HEK293T (cell line): ENCODE data around the gene GARNL3.

ENCODE experiments used
- CTCF ChIA-PET: fragments of 350-600 bp; formaldehyde crosslinking; extraction: SDS; loops from one replicate; lab custom pipeline; 2021; ENCODE audit warnings: antibody characterized with exemption, inconsistent platforms; lab: Yijun Ruan, JAX
- POLR2A ChIA-PET: fragments of 350-600 bp; formaldehyde crosslinking; extraction: SDS; loops from one replicate; lab custom pipeline; 2020; ENCODE audit warnings: antibody characterized with exemption, inconsistent platforms; lab: Yijun Ruan, JAX
- DNase-seq: peaks from one replicate; pipeline ENCODE4 v3.0.0; 2012; ENCODE audit warnings: mixed read lengths; ENCODE audit errors: extremely low spot score
- ARNT ChIP-seq: fragments of 450-650 bp; IDR thresholded peaks from 2 replicates; pipeline ENCODE4 v1.6.1; 2017; ENCODE audit warnings: mild to moderate bottlenecking
- BHLHE40 ChIP-seq: fragments of 450-650 bp; IDR thresholded peaks from 2 replicates; pipeline ENCODE4 v1.6.1; 2016; ENCODE audit warnings: mild to moderate bottlenecking, moderate library complexity, borderline replicate concordance
- CTBP1 ChIP-seq: fragments of 450-650 bp; IDR thresholded peaks from 2 replicates; pipeline ENCODE4 v1.6.1; 2016; ENCODE audit warnings: borderline replicate concordance
- ELF4 ChIP-seq: fragments of 450-650 bp; IDR thresholded peaks from 2 replicates; pipeline ENCODE4 v1.6.1; 2017; ENCODE audit warnings: antibody characterized with exemption
- FOXA1 ChIP-seq: fragments of 450-650 bp; IDR thresholded peaks from 2 replicates; pipeline ENCODE4 v1.6.1; 2016; ENCODE audit warnings: mild to moderate bottlenecking
- FOXK2 ChIP-seq: fragments of 450-650 bp; IDR thresholded peaks from 2 replicates; pipeline ENCODE4 v1.6.1; 2016; ENCODE audit warnings: mild to moderate bottlenecking
- FOXM1 ChIP-seq: fragments of 450-650 bp; IDR thresholded peaks from 2 replicates; pipeline ENCODE4 v1.6.1; 2017; ENCODE audit warnings: mild to moderate bottlenecking, borderline replicate concordance
- HDGF ChIP-seq: fragments of 450-650 bp; IDR thresholded peaks from 2 replicates; pipeline ENCODE4 v1.6.1; 2017; ENCODE audit warnings: antibody characterized with exemption, borderline replicate concordance
- L3MBTL2 ChIP-seq: fragments of 450-650 bp; conservative IDR thresholded peaks from 2 replicates; pipeline ENCODE4 v1.6.1; 2016; ENCODE audit warnings: mild to moderate bottlenecking
- LEF1 ChIP-seq: fragments of 450-650 bp; IDR thresholded peaks from 2 replicates; pipeline ENCODE4 v1.6.1; 2017; ENCODE audit warnings: mild to moderate bottlenecking, borderline replicate concordance
- NFRKB ChIP-seq: fragments of 450-650 bp; IDR thresholded peaks from 2 replicates; pipeline ENCODE4 v1.6.1; 2016; ENCODE audit warnings: mild to moderate bottlenecking, moderate library complexity
- SP1 ChIP-seq: fragments of 450-650 bp; IDR thresholded peaks from 2 replicates; pipeline ENCODE4 v1.6.1; 2017
- SUZ12 ChIP-seq: fragments of 450-650 bp; IDR thresholded peaks from 2 replicates; pipeline ENCODE4 v1.6.1; 2016; ENCODE audit warnings: mild to moderate bottlenecking
- TARDBP ChIP-seq: fragments of 450-650 bp; IDR thresholded peaks from 2 replicates; pipeline ENCODE4 v1.6.1; 2016
- ZNF384 ChIP-seq: fragments of 450-650 bp; IDR thresholded peaks from 2 replicates; pipeline ENCODE4 v1.6.1; 2016
- TF ChIP-seq, protein P1 (sequence below): fragments of 450-650 bp; IDR thresholded peaks from 2 replicates; pipeline ENCODE4 v1.6.1; 2016

GARNL3 gene

GRCh38 chr9:127398715-127399400 lies 134.3 kb downstream of the GARNL3 start:
- no peak for TF ChIP-seq NFRKB
- no peak for TF ChIP-seq BHLHE40
- TF ChIP-seq, protein P1, sequence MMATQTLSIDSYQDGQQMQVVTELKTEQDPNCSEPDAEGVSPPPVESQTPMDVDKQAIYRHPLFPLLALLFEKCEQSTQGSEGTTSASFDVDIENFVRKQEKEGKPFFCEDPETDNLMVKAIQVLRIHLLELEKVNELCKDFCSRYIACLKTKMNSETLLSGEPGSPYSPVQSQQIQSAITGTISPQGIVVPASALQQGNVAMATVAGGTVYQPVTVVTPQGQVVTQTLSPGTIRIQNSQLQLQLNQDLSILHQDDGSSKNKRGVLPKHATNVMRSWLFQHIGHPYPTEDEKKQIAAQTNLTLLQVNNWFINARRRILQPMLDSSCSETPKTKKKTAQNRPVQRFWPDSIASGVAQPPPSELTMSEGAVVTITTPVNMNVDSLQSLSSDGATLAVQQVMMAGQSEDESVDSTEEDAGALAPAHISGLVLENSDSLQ: no peak
- no peak for TF ChIP-seq L3MBTL2
- no peak for TF ChIP-seq HDGF
- no peak for TF ChIP-seq FOXK2
- TF ChIP-seq SUZ12: no peak
- no peak for TF ChIP-seq TARDBP
- TF ChIP-seq FOXM1: no peak
- TF ChIP-seq FOXA1: no peak
- TF ChIP-seq LEF1: no peak
- TF ChIP-seq SP1: no peak
- no peak for TF ChIP-seq ELF4
- no peak for DNase-seq
- CTCF ChIA-PET: interaction anchor here (0.6 to 1.1 kb wide), 2 partner anchors 25 to 38 kb away, joined by 3 to 4 read pairs; partner anchors contain the start of gene ZNF79
- POLR2A ChIA-PET: interaction anchor here (2.4 kb wide), 1 partner anchor 25 kb away, joined by 9 read pairs; the partner anchor contains the start of gene ZNF79

GRCh38 chr9:127399736-127400269 lies 135.2 kb downstream of the GARNL3 start:
- no peak for DNase-seq
- ChIA-PET CTCF (no interaction called here), POLR2A (interaction anchor here (2.4 kb wide), 1 partner anchor 24 kb away, joined by 9 read pairs; the partner anchor contains the start of gene ZNF79)
- TF ChIP-seq SUZ12 (no peak), BHLHE40 (no peak), ELF4 (no peak), FOXM1 (no peak), FOXK2 (no peak), ARNT (no peak), CTBP1 (no peak), TARDBP (no peak), ZNF384 (no peak), HDGF (no peak), FOXA1 (no peak), SP1 (no peak)
- TF ChIP-seq, protein P1: no peak

DNA sequence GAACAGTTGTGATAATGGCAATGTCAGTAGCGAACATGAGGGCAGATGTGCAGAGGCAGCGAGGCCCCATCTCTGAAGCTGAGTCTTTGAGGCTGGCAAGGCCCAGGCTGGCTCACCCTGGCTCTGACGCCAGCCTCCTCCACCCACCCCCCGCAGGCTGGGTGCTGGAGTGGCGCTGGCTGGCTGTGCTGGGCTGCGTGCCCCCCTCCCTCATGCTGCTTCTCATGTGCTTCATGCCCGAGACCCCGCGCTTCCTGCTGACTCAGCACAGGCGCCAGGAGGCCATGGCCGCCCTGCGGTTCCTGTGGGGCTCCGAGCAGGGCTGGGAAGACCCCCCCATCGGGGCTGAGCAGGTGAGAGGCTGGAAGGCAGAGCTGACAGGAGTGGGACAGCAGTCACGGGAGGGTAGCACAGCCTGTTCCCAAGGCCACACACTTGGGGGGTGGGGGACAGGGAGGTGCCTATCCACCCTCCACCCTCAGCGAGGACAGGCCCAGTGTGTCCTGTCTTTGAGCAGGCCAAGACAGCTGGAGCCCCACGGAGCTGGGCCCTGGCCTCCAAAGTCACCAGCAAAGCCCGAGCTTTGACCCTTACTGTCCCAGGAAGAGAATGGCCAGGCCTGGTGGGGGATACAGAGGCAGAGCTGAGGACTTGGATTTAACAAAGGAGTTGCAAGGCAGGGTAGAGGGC lies 138.0 kb downstream of the GARNL3 start:
- TF ChIP-seq FOXA1: no peak
- no peak for TF ChIP-seq TARDBP
- TF ChIP-seq, protein P1: no peak
- no peak for TF ChIP-seq ELF4
- no peak for TF ChIP-seq ZNF384
- TF ChIP-seq SUZ12: no peak
- TF ChIP-seq HDGF: no peak
- no peak for TF ChIP-seq L3MBTL2
- TF ChIP-seq BHLHE40: no peak
- no peak for TF ChIP-seq FOXK2
- TF ChIP-seq FOXM1: no peak
- CTCF ChIA-PET: no interaction called here
- DNase-seq: no peak
- POLR2A ChIA-PET: no interaction called here

DNA sequence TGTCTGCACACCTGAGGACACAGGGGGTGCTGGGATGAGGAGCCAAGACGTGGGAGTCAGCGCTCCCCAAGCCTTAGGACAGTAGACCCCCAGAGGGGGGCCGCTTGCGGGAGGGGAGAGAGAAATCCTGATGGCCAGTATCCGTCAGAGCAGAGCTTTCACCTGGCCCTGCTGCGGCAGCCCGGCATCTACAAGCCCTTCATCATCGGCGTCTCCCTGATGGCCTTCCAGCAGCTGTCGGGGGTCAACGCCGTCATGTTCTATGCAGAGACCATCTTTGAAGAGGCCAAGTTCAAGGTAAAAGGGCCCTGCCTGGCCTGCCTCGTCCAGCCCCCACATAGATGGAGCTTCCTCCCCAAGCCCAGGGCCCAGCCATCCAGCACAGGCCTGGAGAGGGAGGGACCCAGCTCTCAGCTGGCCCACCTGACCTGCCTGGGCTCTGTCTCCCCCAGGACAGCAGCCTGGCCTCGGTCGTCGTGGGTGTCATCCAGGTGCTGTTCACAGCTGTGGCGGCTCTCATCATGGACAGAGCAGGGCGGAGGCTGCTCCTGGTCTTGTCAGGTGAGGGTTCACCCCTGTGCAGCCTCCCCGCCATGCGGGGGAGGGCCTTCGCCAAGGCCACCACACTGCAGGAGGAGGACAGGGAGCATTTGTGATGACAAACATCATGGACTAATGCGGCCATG lies 139.1 kb downstream of the GARNL3 start:
- ChIA-PET CTCF (no interaction called here), POLR2A (interaction anchor here (1.1 kb wide), 1 partner anchor 15 kb away, joined by 3 read pairs; no protein-coding TSS in a partner anchor)
- no peak for DNase-seq
- TF ChIP-seq LEF1 (no peak), ELF4 (no peak)

- DNase-seq: no peak
- POLR2A ChIA-PET: no interaction called here
- TF ChIP-seq, protein P1: no peak
- no peak for TF ChIP-seq HDGF
- no peak for TF ChIP-seq FOXK2
- TF ChIP-seq TARDBP: no peak
- no peak for TF ChIP-seq L3MBTL2
- TF ChIP-seq BHLHE40: no peak
- no peak for TF ChIP-seq SP1
- CTCF ChIA-PET: no interaction called here
Observed at GRCh38 chr9:127404631-127405030, 140.1 kb downstream of the GARNL3 start.
